Thyroid gland (tissue), 4 donors: ENCODE data around the gene LDLRAD4. TPM values are rescaled to one million over a fixed set of nuclear protein-coding genes. Genes with fewer than 3 reads are reported as not detected.

Source experiments
- DNase-seq, 2 donors: peaks; one replicate each; pipeline ENCODE4 v3.0.0-alpha.2; 2019
- H3K27ac ChIP-seq, 3 donors: fragments of 200-600 bp; sonication (generic); 1 replicate in 2 of 3; 2 replicates in 1 of 3; pipeline ENCODE4 v1.5.1; 2016 to 2019; ENCODE audit warnings: mild to moderate bottlenecking in 1 of 3, moderate library complexity in 1 of 3
- H3K27me3 ChIP-seq: fragments of 200-600 bp; sonication (generic); one replicate; pipeline ENCODE4 v1.5.1; 2019
- H3K36me3 ChIP-seq, 2 donors: fragments of 200-600 bp; sonication (generic); one replicate each; pipeline ENCODE4 v1.5.1; 2016 to 2019
- H3K4me1 ChIP-seq, 2 donors: fragments of 200-600 bp; sonication (generic); one replicate each; pipeline ENCODE4 v1.5.1; 2017 to 2019
- H3K4me3 ChIP-seq, 3 donors: fragments of 200-600 bp; sonication (generic); replicated peaks in 1 of 3; 1 replicate in 2 of 3; 2 replicates in 1 of 3; pipeline ENCODE4 v1.5.1; 2016; ENCODE audit warnings: mild to moderate bottlenecking in 1 of 3
- H3K9me3 ChIP-seq: fragments of 200-600 bp; sonication (generic); one replicate; pipeline ENCODE4 v1.5.1; 2017
- POLR2A ChIP-seq, 2 donors: fragments of 450-650 bp; IDR thresholded peaks; one replicate each; pipeline ENCODE4 v1.6.1; 2017; ENCODE audit warnings: antibody characterized with exemption in 2 of 2, mild to moderate bottlenecking in 2 of 2, moderate library complexity in 1 of 2
- WGBS, 2 donors: methylation state at CpG; one replicate each; pipeline ENCODE4 v1.1.5; 2017; 5-methylcytosine and 5-hydroxymethylcytosine counted together
- intact Hi-C: fragments of 100-400 bp; cut with DNase I; formaldehyde crosslinking; loops from one replicate; pipeline ENCODE4 v1.15.1; 2023
- total RNA-seq, 4 donors: library from RNA; depleted of rRNA; stranded (reverse); fragments of >200 nt; gene quantifications; one replicate each; pipeline ENCODE4 v1.2.3, GENCODE V29; 2016
- TF ChIP-seq, protein P1 (sequence below), 6 experiments: fragments of 200-600 bp in 3 of 6; fragments of 450-650 bp in 3 of 6; sonication (generic) in 3 of 6; IDR thresholded peaks; one replicate each; pipeline ENCODE4 v1.5.1; 2016 to 2019; ENCODE audit warnings: antibody characterized with exemption in 6 of 6, mild to moderate bottlenecking in 2 of 6, inconsistent platforms in 1 of 6, moderate library complexity in 1 of 6

Gene LDLRAD4
- total RNA-seq, 4 donors from 2014 or later = 23.7 to 35.7 (median 29.7) TPM

DNA sequence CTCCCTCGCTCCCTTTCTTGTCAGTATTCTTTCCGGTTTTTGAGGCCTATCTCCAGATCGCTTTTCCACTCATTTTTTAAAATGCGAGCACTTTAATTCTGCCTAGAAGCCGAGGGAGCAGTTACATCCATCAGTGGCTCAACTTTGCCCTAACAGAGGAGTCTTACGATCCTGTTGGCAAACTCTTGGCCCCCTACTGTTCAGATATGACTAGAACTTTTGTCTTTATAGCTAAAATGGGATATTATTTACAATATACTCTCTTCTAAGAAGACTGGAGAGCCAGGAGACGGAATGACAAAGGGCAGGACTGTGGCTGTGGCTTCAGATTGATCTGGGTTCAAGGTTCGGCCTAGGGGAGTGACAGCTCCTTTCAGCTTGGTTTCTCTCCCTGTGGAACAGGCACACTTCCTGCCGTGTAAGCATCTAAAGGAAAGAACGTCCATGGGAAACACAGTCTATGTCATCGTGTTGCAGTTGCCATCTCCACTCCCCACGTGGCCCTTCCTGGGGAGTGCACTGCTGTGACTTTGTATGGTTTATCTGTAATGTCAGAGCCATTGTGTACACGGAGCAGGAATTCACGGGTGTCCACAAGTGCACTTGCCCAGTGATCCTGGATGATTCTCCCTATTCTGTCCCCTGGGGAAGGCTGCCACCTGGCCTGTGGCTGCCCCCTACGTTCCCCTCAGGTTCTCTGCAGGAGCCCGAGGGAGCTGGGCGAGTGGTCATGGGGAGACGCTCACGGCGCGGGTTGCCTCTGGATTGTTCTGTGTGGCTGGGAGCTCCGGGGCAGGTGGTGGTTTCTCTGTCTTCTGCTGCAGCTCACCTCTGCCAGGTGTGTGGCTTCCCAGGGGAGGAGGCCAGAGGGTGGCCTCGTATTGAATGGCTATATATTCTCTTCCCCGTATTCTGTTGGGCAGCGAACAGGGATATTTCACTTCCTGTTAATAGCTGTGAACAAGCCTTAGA lies 222.0 kb downstream of the LDLRAD4 start:
- 88 to 92% methylated on average over 25 of the region's 25 CpGs for WGBS, 2 donors
- Histone ChIP-seq H3K36me3 (no peaks in the 10 kb centered on the region), H3K27me3 (no peaks in the 10 kb centered on the region), H3K27ac (no peak overlapping the region), H3K9me3 (no peaks in the 10 kb centered on the region), H3K4me1 (peaks cover 9 to 25% of the 10 kb centered on the region in 2 donors), H3K4me3 (no peak overlapping the region)
- no peak for TF ChIP-seq POLR2A (IDR thresholded peaks at IDR 0.05)
- TF ChIP-seq, protein P1, sequence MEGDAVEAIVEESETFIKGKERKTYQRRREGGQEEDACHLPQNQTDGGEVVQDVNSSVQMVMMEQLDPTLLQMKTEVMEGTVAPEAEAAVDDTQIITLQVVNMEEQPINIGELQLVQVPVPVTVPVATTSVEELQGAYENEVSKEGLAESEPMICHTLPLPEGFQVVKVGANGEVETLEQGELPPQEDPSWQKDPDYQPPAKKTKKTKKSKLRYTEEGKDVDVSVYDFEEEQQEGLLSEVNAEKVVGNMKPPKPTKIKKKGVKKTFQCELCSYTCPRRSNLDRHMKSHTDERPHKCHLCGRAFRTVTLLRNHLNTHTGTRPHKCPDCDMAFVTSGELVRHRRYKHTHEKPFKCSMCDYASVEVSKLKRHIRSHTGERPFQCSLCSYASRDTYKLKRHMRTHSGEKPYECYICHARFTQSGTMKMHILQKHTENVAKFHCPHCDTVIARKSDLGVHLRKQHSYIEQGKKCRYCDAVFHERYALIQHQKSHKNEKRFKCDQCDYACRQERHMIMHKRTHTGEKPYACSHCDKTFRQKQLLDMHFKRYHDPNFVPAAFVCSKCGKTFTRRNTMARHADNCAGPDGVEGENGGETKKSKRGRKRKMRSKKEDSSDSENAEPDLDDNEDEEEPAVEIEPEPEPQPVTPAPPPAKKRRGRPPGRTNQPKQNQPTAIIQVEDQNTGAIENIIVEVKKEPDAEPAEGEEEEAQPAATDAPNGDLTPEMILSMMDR (IDR thresholded peaks at IDR 0.05) = no peak
- DNase-seq = no peak
- intact Hi-C loops = no loop called here

- H3K4me1 ChIP-seq = peaks cover 9 to 22% of the 10 kb centered on the region in 2 donors
- no peak for TF ChIP-seq POLR2A (IDR thresholded peaks at IDR 0.05)
- TF ChIP-seq, protein P1 (IDR thresholded peaks at IDR 0.05) = no peak
- H3K4me3 ChIP-seq = no peak overlapping the region
- no peaks in the 10 kb centered on the region for H3K36me3 ChIP-seq
- no peak for DNase-seq
- H3K27ac ChIP-seq = no peak overlapping the region
- intact Hi-C loops = no loop called here
- WGBS, 2 donors = 63 to 82% methylated on average over 3 of the region's 3 CpGs
- no peaks in the 10 kb centered on the region for H3K27me3 ChIP-seq
- no peaks in the 10 kb centered on the region for H3K9me3 ChIP-seq
These were observed 223.2 kb downstream of the LDLRAD4 start for GRCh38 chr18:13441736-13442135.

DNA sequence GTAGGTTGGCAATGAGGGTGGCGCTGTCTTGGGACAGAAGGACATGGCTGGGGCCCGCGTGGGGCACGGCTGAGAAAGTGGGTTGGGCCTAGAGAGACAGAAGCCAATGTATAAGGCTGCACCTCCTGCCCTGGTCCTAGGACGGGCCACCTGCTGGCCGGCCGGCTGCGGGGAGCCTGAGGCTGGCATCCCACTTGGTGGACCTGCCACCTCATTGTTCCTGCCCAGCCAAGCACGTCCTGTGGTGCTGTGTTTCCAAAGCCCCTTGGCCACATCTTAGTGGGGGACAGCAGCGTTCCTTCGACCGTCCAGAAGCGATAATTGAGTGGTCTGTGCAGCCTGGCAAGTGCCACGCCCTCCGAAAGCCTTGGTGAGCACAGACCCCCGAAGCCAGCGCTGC lies 223.9 kb downstream of the LDLRAD4 start:
- intact Hi-C loops = no loop called here
- 61 to 63% methylated on average over 15 of the region's 17 CpGs for WGBS, 2 donors
- no peak for DNase-seq
- Histone ChIP-seq H3K4me1 (peaks cover 9 to 15% of the 10 kb centered on the region in 2 donors), H3K4me3 (no peak overlapping the region), H3K27ac (no peak overlapping the region), H3K27me3 (no peaks in the 10 kb centered on the region), H3K9me3 (no peaks in the 10 kb centered on the region), H3K36me3 (no peaks in the 10 kb centered on the region)
- TF ChIP-seq, protein P1 (IDR thresholded peaks at IDR 0.05) = no peak
- TF ChIP-seq POLR2A (IDR thresholded peaks at IDR 0.05) = no peak

DNA sequence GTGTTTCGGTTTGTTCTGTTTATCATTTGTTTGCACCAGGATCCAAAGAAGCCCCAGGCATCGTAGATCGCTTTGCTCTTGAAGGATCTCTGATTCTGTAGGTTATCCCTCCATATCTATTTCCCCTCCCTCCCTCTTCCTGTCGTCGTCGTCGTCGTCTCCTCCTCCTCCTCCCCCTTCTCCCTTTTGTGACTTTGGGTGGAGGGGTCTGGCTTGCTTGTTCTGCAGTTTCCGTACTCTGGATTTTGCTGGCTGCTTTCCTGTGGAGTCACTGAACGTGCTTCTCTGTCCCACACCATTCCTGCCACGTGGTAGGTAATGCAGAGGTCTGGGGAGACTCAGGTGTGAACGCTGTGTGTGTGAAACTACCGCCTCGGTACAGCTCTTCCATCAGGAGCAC lies 225.0 kb downstream of the LDLRAD4 start:
- 68 to 75% methylated on average over 14 of the region's 14 CpGs for WGBS, 2 donors
- TF ChIP-seq, protein P1 (IDR thresholded peaks at IDR 0.05) = no peak
- no peak for TF ChIP-seq POLR2A (IDR thresholded peaks at IDR 0.05)
- H3K27ac ChIP-seq = no peak overlapping the region
- no peak overlapping the region for H3K4me3 ChIP-seq
- H3K9me3 ChIP-seq = no peaks in the 10 kb centered on the region
- intact Hi-C loops = no loop called here
- DNase-seq = no peak
- peaks cover 0 to 9% of the 10 kb centered on the region in 2 donors for H3K4me1 ChIP-seq
- no peaks in the 10 kb centered on the region for H3K36me3 ChIP-seq
- H3K27me3 ChIP-seq = no peaks in the 10 kb centered on the region
